Upper lobe of left lung (tissue), 4 donors: Measurements from ENCODE around the gene NSMF.

ENCODE experiments used
- CTCF ChIP-seq, 6 experiments: fragments of 450-650 bp in 4 of 6; fragments of 200-600 bp in 2 of 6; sonication (generic) in 2 of 6; IDR thresholded peaks; one replicate each; pipeline ENCODE4 v1.5.1; 2016 to 2019; ENCODE audit warnings: antibody characterized with exemption in 6 of 6
- EP300 ChIP-seq, 4 donors: sonication (generic); formaldehyde crosslinking; IDR thresholded peaks; one replicate each; pipeline ENCODE4 v1.5.1; 2017; ENCODE audit warnings: antibody characterized with exemption in 4 of 4, control low read depth in 2 of 4
- POLR2A ChIP-seq, 4 donors: fragments of 450-650 bp; IDR thresholded peaks; one replicate each; pipeline ENCODE4 v1.5.1; 2016 to 2017; ENCODE audit warnings: antibody characterized with exemption in 4 of 4, mild to moderate bottlenecking in 2 of 4

GRCh38 chr9:137479892-137480685, 21.0 kb upstream of the NSMF start:
- no peak for TF ChIP-seq CTCF (IDR thresholded peaks at IDR 0.05)
- no peak for TF ChIP-seq POLR2A (IDR thresholded peaks at IDR 0.05)
- no peak for TF ChIP-seq EP300 (IDR thresholded peaks at IDR 0.05)
